HTR-8/SVneo (cell line): ENCODE measurements around the gene PRR23E.

ENCODE experiments used
- DNase-seq: peaks from one replicate; pipeline ENCODE4 v3.0.0; 2011; ENCODE audit warnings: low spot score, mixed read lengths; ENCODE audit not compliant: insufficient read length
- FAIRE-seq: peaks from 2 replicates; lab custom pipeline; 2011; peaks lifted over from hg19 to GRCh38; lab: Jason Lieb, UNC

The PRR23E gene

GRCh38 chr3:127182848-127183714, 9.8 kb upstream of the PRR23E start:
- FAIRE-seq (no peak), DNase-seq (no peak)

- FAIRE-seq, result no peak
- DNase-seq, result no peak
These were observed 8.7 kb upstream of the PRR23E start for GRCh38 chr3:127183931-127184869.

GRCh38 chr3:127184870-127185216, 8.1 kb upstream of the PRR23E start:
- DNase-seq (no peak), FAIRE-seq (no peak)

- no peak for DNase-seq
These were observed 7.7 kb upstream of the PRR23E start for GRCh38 chr3:127185268-127185667.

GRCh38 chr3:127185962-127186674, 6.8 kb upstream of the PRR23E start:
- DNase-seq, result no peak
- FAIRE-seq, result no peak

More at GRCh38 chr3:127185268-127185667, 7.7 kb upstream of the PRR23E start:
- FAIRE-seq, result no peak

- FAIRE-seq, result no peak
- no peak for DNase-seq
These were observed 5.6 kb upstream of the PRR23E start for GRCh38 chr3:127187316-127187715.

- DNase-seq, result no peak
- FAIRE-seq, result no peak
These were observed 410 bp downstream of the PRR23E start for GRCh38 chr3:127193341-127193740.

- no peak for DNase-seq
- FAIRE-seq, result no peak
These were observed 844 bp downstream of the PRR23E start for GRCh38 chr3:127193775-127194174.

- DNase-seq, result no peak
- FAIRE-seq, result no peak
These were observed 1.8 kb downstream of the PRR23E start for GRCh38 chr3:127194601-127195187.

GRCh38 chr3:127195417-127195816, 2.5 kb downstream of the PRR23E start:
- no peak for FAIRE-seq
- DNase-seq, result no peak

- DNase-seq (no peak), FAIRE-seq (no peak)
These were observed 3.1 kb downstream of the PRR23E start for GRCh38 chr3:127196002-127196401.

GRCh38 chr3:127196466-127197299, 3.8 kb downstream of the PRR23E start:
- FAIRE-seq, result no peak
- DNase-seq, result no peak

- DNase-seq, result no peak
- FAIRE-seq, result no peak
These were observed 4.6 kb downstream of the PRR23E start for GRCh38 chr3:127197300-127198189.

- FAIRE-seq (no peak), DNase-seq (no peak)
These were observed 7.3 kb downstream of the PRR23E start for GRCh38 chr3:127200086-127200691.

GRCh38 chr3:127203024-127203423, 10.1 kb downstream of the PRR23E start:
- no peak for DNase-seq
- FAIRE-seq, result no peak

- no peak for FAIRE-seq
- DNase-seq, result no peak
These were observed 12.1 kb downstream of the PRR23E start for GRCh38 chr3:127204841-127205582.

- FAIRE-seq (no peak), DNase-seq (no peak)
These were observed 13.2 kb downstream of the PRR23E start for GRCh38 chr3:127206154-127206553.
